Dedifferentiated amniotic fluid mesenchymal stem cell (primary cell): ENCODE measurements around the gene ACOX2.

ENCODE experiments used
- DNase-seq: peaks from one replicate; pipeline ENCODE4 v3.0.0-alpha.2; 2016; ENCODE audit errors: extremely low spot score

Gene ACOX2

DNA sequence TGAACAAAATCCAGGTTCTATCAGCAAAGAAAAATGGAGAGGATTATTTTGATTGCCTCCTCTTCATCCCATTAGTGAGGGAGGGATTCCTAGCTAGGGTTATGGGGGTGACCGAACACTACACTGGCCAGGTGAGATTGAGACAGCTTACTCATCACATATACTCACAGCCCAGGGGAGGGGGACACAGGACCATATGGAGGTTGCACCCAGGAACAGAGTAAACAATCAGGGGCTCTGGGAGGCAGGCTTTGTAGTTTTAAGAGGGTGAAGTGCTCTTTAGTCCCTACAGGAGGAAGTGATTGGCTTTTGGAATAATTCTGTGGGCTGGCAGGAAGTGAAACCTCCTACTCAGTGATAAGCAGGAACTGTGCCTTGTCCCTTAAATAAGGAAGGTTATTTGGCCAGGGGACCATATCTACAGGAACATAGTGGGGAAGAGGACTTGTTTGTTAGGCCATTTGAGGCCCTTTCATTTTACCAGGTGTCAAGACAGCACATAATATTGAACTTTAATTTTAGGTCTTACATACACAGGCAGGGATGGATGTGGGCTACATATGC is 62.6 kb downstream of the ACOX2 start:
- no peak for DNase-seq

GRCh38 chr3:58473275-58473674 is 63.7 kb downstream of the ACOX2 start:
- no peak for DNase-seq

GRCh38 chr3:58471025-58471887 is 65.7 kb downstream of the ACOX2 start:
- peak; percentile 63 for DNase-seq

GRCh38 chr3:58470363-58471024 is 66.5 kb downstream of the ACOX2 start:
- no peak for DNase-seq

DNA sequence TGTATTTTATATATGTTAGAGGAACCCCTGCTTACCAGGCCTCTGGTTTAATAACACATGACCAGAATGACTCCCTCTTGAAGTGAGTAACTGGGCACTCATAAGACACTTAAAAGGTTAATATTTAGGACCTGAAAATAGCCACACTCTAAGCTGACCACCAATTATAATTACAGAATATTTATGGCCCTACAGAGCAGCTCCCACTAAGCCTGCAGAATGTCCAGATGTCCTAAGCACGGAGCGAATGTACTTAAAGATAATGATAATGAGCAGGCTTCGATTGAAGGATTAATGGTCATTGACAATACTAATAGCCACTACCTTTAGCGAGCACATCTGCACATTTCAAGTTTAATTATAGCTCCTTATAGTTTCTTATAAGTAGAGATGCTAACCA is 67.9 kb downstream of the ACOX2 start:
- no peak for DNase-seq

DNA sequence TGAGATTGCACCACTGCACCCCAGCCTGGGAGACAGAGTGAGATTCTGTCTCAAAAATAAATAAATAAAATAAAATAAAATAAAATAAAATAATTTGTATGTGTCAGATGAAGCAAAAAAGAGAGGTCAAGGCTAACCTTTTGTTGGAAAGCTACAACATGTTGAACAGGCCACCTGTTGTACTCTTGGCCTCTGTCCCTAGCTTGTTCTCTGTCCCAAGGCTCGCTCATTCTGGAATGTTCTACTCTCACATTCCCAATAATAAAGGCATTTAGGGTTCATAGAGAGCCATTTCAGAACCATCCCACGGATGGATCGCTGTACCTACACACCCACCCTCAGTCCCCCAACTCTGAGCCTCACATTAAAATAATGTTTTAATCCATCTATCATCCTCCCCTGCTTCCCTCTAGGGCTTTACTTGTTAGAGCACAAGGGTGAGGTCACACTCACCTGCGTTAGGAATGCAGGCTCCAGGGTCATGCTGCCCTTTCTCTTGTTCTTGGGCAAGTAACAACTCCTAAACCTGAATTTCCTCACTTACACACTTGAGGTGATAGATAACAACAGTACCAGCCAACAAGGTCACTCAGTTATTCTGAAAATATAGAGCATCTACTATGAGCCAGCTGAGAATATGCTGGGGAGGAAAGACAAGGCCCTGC is 70.0 kb downstream of the ACOX2 start:
- no peak for DNase-seq

- no peak for DNase-seq
Measured at GRCh38 chr3:58464866-58465265, 72.1 kb downstream of the ACOX2 start.

GRCh38 chr3:58463942-58464271 is 73.1 kb downstream of the ACOX2 start:
- DNase-seq: no peak

GRCh38 chr3:58463181-58463941 is 73.6 kb downstream of the ACOX2 start:
- peak; percentile 34 for DNase-seq

DNA sequence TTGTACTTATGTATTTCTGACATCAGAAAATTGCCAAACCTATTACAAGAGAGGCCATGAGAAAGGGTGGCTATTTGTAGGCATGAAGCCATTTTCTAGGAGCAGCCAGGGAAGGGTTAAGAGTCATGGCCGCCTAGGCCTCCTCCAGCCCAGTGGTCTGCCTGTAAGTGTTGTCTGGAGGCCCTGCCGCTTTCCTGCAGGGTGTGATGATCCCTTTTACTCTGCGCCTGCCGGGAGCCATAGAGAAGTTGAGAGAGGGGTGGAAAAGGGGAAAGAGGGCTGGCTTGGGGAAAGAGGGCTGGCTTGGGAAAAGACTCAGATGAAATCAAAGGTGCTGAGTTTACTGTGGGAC is 74.2 kb downstream of the ACOX2 start:
- no peak for DNase-seq

DNA sequence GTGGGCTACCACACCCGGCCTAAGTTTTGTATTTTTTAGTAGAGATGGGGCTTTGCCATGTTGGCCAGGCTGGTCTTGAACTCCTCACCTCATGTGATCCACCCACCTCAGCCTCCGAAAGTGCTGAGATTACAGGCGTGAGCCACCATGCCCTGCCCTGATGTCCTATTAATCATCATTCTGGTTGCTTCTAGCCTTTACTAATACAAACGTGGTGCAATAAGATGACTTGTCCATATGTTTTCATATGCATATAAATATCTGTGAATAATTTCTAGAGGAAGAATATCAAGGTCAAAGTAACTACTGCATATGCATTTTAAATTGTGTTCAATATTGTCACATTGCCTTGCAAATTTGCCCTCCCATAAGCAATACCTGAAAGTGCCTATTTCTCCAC is 77.8 kb downstream of the ACOX2 start:
- DNase-seq: no peak
